GM12891 (cell line): Measurements from ENCODE around the gene TEAD3.

Experiments
- PAX5 ChIP-seq: IDR thresholded peaks from 2 replicates; pipeline ENCODE4 v1.6.1; 2011; ENCODE audit warnings: low read length, moderate library complexity, mild to moderate bottlenecking; ENCODE audit not compliant: insufficient read depth, severe bottlenecking
- POLR2A ChIP-seq: IDR thresholded peaks from 2 replicates; pipeline ENCODE4 v1.6.1; 2011; ENCODE audit warnings: low read depth, low read length, control low read depth
- POLR2AphosphoS5 ChIP-seq: IDR thresholded peaks from 2 replicates; pipeline ENCODE4 v1.6.1; 2011; ENCODE audit warnings: low read depth, low read length, control low read depth
- POU2F2 ChIP-seq: IDR thresholded peaks from 2 replicates; pipeline ENCODE4 v1.6.1; 2011; ENCODE audit warnings: low read depth, mild to moderate bottlenecking, control low read depth, low read length, moderate library complexity
- SPI1 ChIP-seq: IDR thresholded peaks from 2 replicates; pipeline ENCODE4 v1.6.1; 2011; ENCODE audit warnings: low read depth, low read length, control low read depth
- TAF1 ChIP-seq: IDR thresholded peaks from 2 replicates; pipeline ENCODE4 v1.6.1; 2011; ENCODE audit warnings: low read depth, low read length, control low read depth

DNA sequence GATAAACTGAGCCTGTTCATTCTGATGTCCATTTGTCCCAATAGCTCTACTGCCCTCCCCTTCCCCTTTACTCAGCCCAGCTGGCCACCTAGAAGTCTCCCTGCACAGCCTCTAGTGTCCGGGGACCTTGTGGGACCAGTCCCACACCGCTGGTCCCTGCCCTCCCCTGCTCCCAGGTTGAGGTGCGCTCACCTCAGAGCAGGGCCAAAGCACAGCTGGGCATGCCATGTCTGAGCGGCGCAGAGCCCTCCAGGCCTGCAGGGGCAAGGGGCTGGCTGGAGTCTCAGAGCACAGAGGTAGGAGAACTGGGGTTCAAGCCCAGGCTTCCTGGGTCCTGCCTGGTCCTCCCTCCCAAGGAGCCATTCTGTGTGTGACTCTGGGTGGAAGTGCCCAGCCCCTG is 69.4 kb downstream of the TEAD3 start:
- no peak for TF ChIP-seq POLR2A
- TF ChIP-seq POLR2AphosphoS5 = no peak
- no peak for TF ChIP-seq TAF1
- no peak for TF ChIP-seq SPI1
- TF ChIP-seq PAX5 = no peak
- no peak for TF ChIP-seq POU2F2
